Calu3 (cell line): ENCODE data around the gene PAX5. TPM values are rescaled to one million over a fixed set of nuclear protein-coding genes. Genes with fewer than 3 reads are reported as not detected.

Experiments
- BruUV-seq: library from RNA; stranded (reverse); fragments of 400-500 nt; replicated peaks from 2 replicates; lab custom pipeline; 2021; lab: Mats Ljungman, UMichigan
- CTCF ChIA-PET: fragments of 300-600 bp; sonication (Branson Sonifier 250); formaldehyde crosslinking; loops from one replicate; lab custom pipeline; 2022; ENCODE audit warnings: antibody characterized with exemption; lab: Charles Lee
- DNase-seq: peaks from one replicate; pipeline ENCODE4 v3.0.0; 2022
- H3K27ac Mint-ChIP-seq: one replicate; pipeline ENCODE4 v1.8.0; 2022; ENCODE audit warnings: mixed read lengths; ENCODE audit not compliant: unreplicated experiment
- H3K27me3 Mint-ChIP-seq: one replicate; pipeline ENCODE4 v1.8.0; 2022; ENCODE audit warnings: mixed read lengths; ENCODE audit not compliant: unreplicated experiment
- H3K36me3 Mint-ChIP-seq: one replicate; pipeline ENCODE4 v1.8.0; 2022; ENCODE audit warnings: mild to moderate bottlenecking, moderate library complexity, mixed read lengths; ENCODE audit not compliant: insufficient read depth, unreplicated experiment
- H3K4me1 Mint-ChIP-seq: one replicate; pipeline ENCODE4 v1.8.0; 2022; ENCODE audit warnings: mild to moderate bottlenecking, low read depth, mixed read lengths; ENCODE audit not compliant: unreplicated experiment
- H3K4me3 Mint-ChIP-seq: one replicate; pipeline ENCODE4 v1.8.0; 2022; ENCODE audit warnings: mild to moderate bottlenecking, low read depth, moderate library complexity, mixed read lengths; ENCODE audit not compliant: unreplicated experiment
- H3K9me3 Mint-ChIP-seq: one replicate; pipeline ENCODE4 v1.8.0; 2022; ENCODE audit warnings: low read depth, mixed read lengths; ENCODE audit not compliant: unreplicated experiment
- CTCF ChIP-seq: fragments of 200-600 bp; IDR thresholded peaks from one replicate; pipeline ENCODE4 v1.8.0; 2022; ENCODE audit warnings: antibody characterized with exemption; ENCODE audit not compliant: unreplicated experiment
- intact Hi-C: fragments of 100-400 bp; cut with micrococcal nuclease; formaldehyde crosslinking; loops from one replicate; pipeline ENCODE4 v1.10.0; 2022; ENCODE audit not compliant: unreplicated experiment
- total RNA-seq: library from RNA; stranded (reverse); gene quantifications from 2 replicates; pipeline ENCODE4 v1.2.3, GENCODE V29; 2022

PAX5 gene
- total RNA-seq, 1 experiment from 2014 or later = not detected

DNA sequence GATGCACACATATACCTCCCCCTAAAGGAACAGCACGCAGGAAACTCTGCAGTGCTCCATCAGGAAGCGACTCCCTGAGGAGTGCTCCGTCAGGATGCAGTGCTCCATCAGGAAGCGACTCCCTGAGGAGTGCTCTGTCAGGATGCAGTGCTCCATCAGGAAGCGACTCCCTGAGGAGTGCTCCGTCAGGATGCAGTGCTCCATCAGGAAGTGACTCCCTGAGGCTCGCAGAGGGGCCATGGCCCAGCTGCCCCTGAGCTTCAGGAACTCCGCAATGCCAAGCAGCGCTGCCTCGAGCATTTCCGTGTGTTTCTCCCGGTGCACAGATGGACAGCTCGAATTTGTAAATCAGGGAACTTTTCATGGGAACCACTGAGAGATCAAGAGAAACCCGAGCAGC lies 88.1 kb downstream of the PAX5 start:
- Mint-ChIP-seq H3K9me3 (no peaks in the 10 kb centered on the region), H3K4me1 (no peaks in the 10 kb centered on the region), H3K4me3 (no peak overlapping the region), H3K27ac (no peak overlapping the region), H3K27me3 (peaks cover 15% of the 10 kb centered on the region), H3K36me3 (no peaks in the 10 kb centered on the region)
- DNase-seq = no peak
- no peak for TF ChIP-seq CTCF
- BruUV-seq = no TSS peak
- intact Hi-C loops = no loop called here
- CTCF ChIA-PET = no interaction called here

- CTCF ChIA-PET = no interaction called here
- Mint-ChIP-seq H3K4me3 (no peak overlapping the region), H3K36me3 (no peaks in the 10 kb centered on the region), H3K27ac (no peak overlapping the region), H3K4me1 (no peaks in the 10 kb centered on the region), H3K27me3 (no peaks in the 10 kb centered on the region), H3K9me3 (no peaks in the 10 kb centered on the region)
- DNase-seq = no peak
- intact Hi-C loops = no loop called here
- BruUV-seq = no TSS peak
- TF ChIP-seq CTCF = no peak
Observed at GRCh38 chr9:36942891-36943290, 91.2 kb downstream of the PAX5 start.

DNA sequence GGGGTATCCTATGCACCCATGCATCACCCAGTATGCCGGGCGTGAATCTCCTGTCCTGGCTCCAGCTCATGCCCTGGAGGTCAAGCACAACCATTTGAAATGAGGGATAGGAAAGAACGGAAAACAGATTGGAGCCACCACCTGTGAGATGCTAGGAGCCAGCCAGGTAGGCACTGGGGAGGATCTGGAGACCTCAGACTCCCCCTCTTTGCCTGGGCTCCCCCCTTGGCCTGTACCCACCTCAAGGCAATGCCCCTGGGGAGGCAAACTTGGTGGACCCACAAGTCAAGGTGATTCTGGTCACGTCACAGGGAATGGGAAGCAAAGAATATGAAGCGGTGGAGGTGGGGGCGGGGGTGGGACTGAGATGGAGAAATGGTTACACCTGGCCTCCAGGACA lies 92.6 kb downstream of the PAX5 start:
- H3K4me3 Mint-ChIP-seq = no peak overlapping the region
- no peak overlapping the region for H3K27ac Mint-ChIP-seq
- no peaks in the 10 kb centered on the region for H3K36me3 Mint-ChIP-seq
- no peak for DNase-seq
- intact Hi-C loops = no loop called here
- CTCF ChIA-PET = no interaction called here
- no TSS peak for BruUV-seq
- no peak for TF ChIP-seq CTCF
- no peaks in the 10 kb centered on the region for H3K27me3 Mint-ChIP-seq
- no peaks in the 10 kb centered on the region for H3K4me1 Mint-ChIP-seq
- H3K9me3 Mint-ChIP-seq = no peaks in the 10 kb centered on the region

GRCh38 chr9:36940881-36941280 lies 93.2 kb downstream of the PAX5 start:
- Mint-ChIP-seq H3K27me3 (no peaks in the 10 kb centered on the region), H3K4me3 (no peak overlapping the region), H3K4me1 (no peaks in the 10 kb centered on the region), H3K36me3 (no peaks in the 10 kb centered on the region), H3K9me3 (no peaks in the 10 kb centered on the region), H3K27ac (no peak overlapping the region)
- no peak for TF ChIP-seq CTCF
- intact Hi-C loops = no loop called here
- no TSS peak for BruUV-seq
- no peak for DNase-seq
- CTCF ChIA-PET = no interaction called here
